DMS53 treated with DMSO at 0.1 percent for 48 hours (cell line): ENCODE data around the gene RIMBP2.
"Not testable (repeated sequence)": the region's sequence is repeated elsewhere in the genome, so short reads cannot be mapped to it uniquely, and the experiment has no call there.

Experiments
- DNase-seq: peaks from one replicate; lab custom pipeline; 2025; ENCODE audit not compliant: unreplicated experiment; lab: John Stamatoyannopoulos, UW

The RIMBP2 gene

DNA sequence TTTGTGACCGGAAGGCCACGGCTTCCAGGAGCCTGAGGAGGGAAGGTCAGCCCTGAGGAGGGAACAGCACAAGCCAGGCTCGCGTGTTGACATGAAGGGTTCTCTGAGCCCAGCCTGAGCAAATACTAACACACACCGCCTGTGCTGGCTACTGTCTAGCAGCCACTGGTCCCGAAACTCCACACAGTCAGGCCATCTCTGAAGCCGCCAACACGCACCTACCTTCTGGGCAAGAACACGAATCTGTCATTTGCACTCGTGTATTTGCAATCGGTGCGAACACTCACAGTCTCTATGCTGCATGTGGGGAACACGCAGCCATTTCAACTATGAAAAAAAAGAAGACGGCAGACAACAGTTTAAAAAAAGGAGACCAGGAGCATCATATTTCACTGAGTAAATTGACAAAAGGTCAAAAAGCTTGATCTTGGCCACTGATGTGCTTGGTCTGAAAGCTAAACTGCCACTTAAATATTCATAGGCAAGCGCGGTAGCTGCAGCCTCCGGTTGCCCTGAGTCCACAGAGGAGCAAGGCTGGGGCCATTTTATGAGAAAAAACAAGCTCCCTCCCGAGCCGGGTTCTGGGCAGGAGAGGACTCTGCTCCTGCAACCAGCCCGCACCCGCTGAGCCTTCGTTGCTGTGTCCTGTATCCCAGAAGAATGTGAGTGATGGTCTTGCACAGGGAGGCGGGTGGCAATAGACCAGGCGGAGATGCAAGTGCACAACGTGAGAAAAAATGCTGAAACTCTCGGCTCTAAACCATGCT, 57.8 kb downstream of the RIMBP2 start:
- DNase-seq: peak; percentile 45

DNA sequence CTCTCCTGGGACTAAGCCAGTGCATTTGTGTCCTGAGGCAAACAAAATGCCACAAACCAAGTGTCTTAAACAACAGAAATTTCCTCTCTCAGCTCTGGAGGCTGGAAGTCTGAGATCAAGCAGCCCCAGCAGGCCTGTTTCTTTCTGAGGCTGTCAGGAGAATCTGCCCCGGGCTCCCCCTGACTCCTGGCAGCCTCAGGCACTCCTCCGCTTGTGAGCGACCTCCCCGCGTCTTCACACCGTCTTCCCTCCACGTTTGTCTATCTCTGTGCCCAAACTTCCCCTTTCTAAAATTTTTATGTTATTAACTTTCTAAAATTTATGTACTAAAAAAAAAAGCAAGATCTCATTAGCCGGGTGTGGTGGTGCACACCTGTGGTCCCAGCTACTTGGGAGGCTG, 59.7 kb downstream of the RIMBP2 start:
- DNase-seq: no peak

DNA sequence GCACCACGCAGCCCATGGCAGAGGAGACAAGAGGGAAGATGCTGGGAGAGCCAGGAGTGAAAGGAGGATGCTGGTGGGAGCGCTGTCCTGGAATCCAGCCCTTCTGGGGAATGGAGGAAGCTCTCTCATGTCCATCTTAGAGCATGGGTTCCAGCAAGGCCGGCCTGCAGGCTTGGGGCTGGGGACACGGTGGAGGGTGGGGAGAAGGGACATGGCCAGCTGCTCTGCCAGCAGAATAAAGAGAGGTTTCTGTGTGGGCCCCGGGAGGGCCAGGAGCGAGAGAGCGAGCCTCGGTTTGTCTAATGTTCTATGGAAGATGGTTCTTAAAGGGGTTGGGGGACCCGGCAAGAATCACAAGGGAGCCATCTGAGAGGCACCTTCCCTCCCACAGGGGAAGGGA, 60.2 kb downstream of the RIMBP2 start:
- DNase-seq: no peak

DNA sequence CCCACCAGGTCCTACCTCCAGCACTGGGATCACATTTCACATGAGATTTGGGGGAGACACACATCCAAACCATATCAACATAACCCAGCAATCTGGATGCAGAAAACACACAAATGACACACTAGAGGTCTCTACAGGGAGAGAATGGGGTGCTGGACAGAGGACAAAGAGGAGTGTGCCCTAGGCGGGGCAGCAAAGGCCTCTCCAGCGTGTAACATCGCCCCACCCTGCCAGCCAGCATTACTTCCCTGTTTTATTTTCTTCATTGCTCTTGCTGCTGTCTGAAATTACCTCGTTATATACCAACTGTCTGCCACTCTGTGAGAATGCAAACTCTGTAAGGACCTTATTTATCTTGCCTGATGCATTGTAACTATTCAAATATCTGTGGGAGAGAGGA, 61.1 kb downstream of the RIMBP2 start:
- no peak for DNase-seq

DNA sequence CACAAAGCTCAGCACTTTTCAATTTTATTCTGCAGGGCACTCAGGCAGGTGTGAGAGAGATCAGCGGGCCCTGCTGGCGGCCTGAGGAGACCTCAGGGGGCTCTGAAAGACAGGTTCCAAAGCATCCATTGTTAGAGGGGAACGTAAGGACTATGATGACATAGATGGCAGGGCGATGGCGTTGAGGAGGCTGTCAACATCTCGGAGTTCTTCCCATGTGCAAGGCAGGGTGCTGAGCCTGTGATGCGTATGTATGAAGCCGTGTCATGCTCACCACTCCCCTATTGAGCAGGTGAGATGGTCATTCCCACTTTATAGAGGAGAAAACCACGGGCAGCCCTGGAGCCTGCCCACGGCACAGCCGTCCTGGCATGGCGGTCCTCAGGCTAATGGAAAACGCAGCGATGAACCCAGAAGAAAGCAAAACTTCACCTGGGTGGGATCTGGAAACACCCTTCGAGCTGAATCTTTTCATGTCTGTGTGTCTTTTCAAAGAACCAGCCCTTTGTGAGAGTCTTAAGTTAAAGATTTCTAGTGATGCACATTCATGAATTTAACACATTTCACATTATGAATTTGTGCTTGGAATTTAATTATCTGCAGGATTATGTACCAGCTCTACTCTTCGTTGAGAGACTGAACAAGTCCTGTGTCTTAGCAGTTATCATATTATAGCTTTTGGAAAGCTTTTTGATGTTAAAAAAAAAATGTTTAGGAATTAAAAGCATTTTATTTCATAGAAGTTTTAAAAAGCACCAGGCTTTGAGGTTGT, 64.7 kb downstream of the RIMBP2 start:
- no peak for DNase-seq

DNA sequence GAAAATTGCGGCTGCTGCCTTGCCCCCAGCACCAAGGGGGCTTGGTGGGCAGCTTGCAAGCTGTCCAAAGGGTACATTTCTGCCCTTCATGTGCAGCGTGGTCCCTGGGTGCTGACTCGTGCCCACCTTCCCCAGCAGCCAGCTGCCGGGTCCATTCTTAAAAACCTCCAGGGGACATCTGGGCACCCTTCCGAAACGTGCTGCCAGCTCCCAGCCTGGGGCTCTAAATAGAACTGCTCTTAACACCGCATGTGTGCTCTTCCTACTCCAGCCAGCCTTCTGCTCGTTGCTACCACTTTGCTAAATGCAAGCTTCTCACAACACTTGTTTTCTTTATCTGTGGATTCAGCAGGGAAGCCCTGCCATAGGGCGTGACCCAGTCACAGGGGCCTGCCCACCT, 66.0 kb downstream of the RIMBP2 start:
- no peak for DNase-seq

- DNase-seq: no peak
These were observed 66.7 kb downstream of the RIMBP2 start for GRCh38 chr12:130649101-130650045.

GRCh38 chr12:130647814-130648213, 68.3 kb downstream of the RIMBP2 start:
- no peak for DNase-seq

DNA sequence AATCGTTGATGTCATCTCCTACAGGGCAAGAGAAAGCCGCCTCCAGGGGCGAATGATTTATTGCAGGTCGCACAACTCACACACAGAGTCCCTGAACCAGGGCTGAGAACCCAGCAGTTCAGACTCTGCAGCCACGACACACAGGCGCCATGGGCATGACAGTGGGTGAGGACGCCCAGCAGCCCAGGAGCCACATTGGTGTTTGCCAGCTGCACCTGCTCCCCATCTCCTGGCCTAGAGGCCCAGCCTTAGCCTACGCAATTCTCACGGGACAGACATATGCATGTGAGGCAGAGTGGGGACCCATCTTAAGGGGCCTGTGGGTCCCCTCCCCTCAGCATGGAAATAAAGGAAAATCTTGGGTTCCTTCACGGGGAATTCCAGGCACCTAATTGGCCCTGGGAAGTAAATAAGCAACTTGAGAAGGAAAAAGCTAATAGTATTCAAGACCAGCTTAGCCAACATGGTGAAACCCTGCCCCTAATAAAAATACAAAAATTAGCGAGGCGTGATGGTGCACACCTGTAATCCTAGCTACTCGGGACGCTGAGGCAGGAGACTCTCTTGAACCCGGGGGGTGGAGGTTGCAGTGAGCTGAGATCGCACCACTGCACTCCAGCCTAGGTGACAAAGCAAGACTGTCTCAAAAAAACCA, 69.3 kb downstream of the RIMBP2 start:
- no peak for DNase-seq

DNA sequence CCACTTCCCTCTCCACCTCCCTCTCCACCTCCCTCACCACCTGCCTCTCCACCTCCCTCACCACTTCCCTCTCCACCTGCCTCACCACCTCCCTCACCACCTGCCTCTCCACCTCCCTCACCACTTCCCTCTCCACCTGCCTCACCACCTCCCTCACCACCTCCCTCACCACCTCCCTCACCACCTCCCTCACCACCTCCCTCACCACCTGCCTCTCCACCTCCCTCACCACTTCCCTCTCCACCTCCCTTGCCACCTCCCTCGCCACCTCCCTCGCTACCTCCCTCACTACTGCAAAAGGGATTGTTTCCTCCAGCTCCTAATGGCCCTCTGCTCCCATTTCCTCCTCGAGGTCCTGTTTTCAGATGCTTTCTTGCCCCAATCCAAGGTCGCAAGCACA, 69.9 kb downstream of the RIMBP2 start:
- DNase-seq: not testable (repeated sequence)

GRCh38 chr12:130645751-130646150, 70.3 kb downstream of the RIMBP2 start:
- DNase-seq: no peak

GRCh38 chr12:130644566-130644965, 71.5 kb downstream of the RIMBP2 start:
- no peak for DNase-seq

DNA sequence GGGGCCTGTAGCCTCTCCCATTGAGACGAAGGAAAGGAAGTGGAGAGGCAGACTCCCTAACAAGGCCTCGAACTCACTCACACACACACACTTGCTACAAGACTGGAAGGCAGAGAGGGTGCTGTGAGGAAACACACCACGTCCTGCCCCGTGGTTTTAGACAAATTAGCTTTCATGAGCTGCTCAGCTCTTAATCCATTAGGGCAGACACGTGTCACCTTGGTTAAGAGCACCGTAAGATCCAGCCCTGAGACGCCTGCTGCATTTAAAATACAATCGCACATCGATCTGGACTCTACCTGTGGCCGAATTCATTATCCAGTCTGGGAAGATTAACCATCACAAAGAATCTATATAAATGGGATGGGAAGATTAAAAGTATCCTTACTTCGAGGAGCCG, 72.0 kb downstream of the RIMBP2 start:
- DNase-seq: no peak

DNA sequence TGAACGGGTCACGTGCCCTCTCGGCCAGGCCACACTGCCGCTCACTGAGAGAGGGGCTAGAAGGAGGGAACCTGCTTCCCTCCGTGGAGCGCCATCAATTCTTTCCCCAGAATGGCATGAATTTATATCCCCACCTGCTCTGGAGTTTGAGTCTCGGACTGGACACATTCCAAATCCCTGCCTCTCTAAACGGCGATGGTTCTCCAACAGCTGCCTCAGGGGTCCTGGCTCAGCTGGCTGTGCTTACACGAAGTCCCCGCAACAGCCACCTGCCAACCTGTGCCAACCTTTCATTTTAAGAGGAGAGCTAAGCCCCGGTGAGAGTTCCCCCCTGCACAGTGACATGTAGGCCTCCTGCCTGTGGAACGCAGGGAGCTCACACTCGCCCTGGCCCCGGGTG, 73.2 kb downstream of the RIMBP2 start:
- DNase-seq: no peak

DNA sequence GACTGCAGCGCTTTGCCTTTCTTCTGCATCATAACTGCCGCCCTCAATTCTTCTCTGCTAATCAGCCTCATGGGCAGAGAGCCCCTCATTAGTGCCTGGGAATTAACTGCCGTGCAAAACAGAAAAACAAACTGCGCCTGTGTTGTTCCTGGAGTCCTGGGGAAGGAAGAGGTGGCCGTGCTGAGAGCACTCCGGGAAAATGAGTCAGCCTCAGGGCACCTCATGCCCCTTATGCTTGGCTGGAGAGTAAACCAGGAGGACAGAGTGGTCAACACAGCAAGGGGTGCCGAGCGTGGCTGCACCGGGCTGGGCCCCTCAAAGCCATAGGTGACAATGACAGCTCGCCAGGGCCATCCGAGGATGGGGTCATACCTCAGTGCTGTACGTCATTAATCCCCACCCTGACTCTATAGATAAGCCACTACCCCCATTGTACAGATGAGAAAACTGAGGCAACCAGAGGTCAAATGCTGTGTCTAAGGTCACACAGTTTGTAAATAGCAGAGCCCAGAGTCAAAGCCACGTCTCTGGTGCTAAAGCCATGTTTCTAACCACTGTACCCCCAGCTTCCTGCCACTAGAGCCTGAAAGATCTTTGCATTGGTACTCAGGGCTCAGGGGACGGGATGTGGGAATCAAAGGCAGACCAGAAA, 74.4 kb downstream of the RIMBP2 start:
- DNase-seq: no peak

GRCh38 chr12:130640901-130641300, 75.2 kb downstream of the RIMBP2 start:
- DNase-seq: no peak

DNA sequence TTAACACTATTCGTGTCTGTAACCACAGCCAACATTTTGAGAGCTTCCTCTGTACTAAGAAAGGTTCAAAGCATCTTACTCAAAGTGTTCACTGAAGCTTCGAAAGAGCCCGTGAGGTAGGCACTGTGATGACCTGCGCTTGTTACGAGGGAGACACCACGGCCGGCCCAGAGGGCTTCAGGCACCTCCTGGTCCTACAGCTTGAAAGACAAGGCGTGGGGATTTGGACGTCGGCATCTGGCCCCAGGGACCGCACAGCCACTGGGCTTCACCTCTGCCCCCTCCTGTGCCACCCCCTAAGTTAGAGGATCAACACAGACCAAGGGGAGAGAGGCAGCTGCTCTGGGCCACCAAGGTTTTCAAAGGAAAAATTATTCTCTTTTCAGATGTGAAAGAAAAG, 75.6 kb downstream of the RIMBP2 start:
- no peak for DNase-seq

DNA sequence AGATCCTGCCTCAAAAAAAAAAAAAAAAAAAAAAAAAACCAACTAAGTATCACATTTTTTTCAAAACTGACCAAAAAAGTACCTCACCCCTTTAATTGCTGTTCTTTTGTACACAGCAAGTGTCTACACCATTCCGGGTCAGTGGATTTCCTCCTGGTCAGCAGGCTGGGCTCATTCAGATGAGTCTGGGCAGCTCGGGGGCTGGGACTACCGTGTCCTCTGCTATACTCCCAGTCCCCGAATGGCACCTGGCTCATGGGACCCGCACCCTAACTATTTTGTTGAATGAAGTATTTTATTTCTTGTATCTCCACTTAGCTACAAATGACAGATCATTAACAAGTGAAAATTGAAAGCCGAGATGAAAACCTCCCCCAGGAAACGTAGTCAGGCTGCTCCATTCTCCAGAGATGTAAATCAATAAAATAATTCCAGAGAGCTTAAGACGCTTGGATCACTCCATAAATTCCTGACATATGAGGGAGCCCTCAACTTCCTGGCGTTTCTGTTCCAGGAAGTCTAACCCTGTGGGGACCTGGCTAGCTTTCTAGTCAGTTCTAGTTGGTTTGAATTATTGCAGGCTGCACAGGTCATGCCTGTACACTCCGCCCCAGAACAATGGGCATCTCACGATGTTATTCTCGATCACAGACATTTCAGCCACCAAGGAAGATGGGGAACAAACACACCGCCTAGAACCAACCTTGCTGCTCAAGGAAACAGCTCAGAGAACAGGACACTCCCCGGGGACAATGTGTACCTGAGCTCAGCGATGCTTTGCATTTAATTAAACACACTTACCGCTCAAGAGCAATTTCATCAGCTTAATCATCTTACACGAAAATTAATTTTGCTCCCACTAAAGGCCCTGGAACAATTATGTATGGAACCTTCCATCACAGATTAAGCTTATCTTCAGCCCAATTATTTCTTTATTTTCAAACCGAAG, 76.3 kb downstream of the RIMBP2 start:
- no peak for DNase-seq

DNA sequence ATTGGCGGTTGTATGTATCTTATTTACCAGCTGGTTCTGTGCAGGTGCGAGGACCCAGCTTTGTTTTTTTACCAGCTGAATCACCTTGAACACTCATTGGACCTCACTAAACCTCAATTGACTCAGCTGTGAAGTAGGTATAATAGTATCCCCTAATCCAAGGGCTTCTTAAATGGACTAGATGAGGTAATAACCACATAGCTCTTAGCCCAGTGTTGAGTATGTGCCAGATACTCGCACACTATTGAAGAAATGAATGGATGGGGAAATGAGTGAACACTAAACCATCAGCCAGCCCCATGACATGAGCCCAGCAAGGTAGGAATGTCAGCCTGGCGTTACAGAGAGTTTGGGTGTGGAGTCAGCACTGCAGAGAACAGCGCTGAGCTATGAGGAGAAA, 79.7 kb downstream of the RIMBP2 start:
- no peak for DNase-seq
